Esophagus (tissue), 2 donors: ENCODE results near the gene SYTL2. TPM values are rescaled to one million over a fixed set of nuclear protein-coding genes. Genes with fewer than 3 reads are reported as not detected.
A peak's percentile ranks its signal among the peaks of the same experiment; 100 is the strongest.
"Not testable (repeated sequence)": the region's sequence is repeated elsewhere in the genome, so short reads cannot be mapped to it uniquely, and the experiment has no call there.

ENCODE experiments used
- H3K27ac ChIP-seq, 2 donors: one replicate each; pipeline ENCODE4 v1.5.1; 2013; ENCODE audit warnings: low read depth in 2 of 2, mild to moderate bottlenecking in 2 of 2, inconsistent platforms in 1 of 2, low read length in 1 of 2, moderate library complexity in 1 of 2
- H3K27me3 ChIP-seq, 2 donors: one replicate each; pipeline ENCODE4 v1.6.1; 2013; ENCODE audit warnings: low read length in 2 of 2, control low read depth in 1 of 2, mild to moderate bottlenecking in 1 of 2; ENCODE audit not compliant: insufficient read depth in 2 of 2, control insufficient read depth in 1 of 2
- H3K36me3 ChIP-seq, 2 donors: one replicate each; pipeline ENCODE4 v1.6.1; 2013; ENCODE audit warnings: low read length in 1 of 2; ENCODE audit not compliant: control insufficient read depth in 2 of 2, insufficient read depth in 2 of 2
- H3K4me1 ChIP-seq, 2 donors: one replicate each; pipeline ENCODE4 v1.6.1; 2013; ENCODE audit warnings: low read length in 1 of 2; ENCODE audit not compliant: control insufficient read depth in 2 of 2, insufficient read depth in 2 of 2
- H3K4me3 ChIP-seq, 2 donors: one replicate each; pipeline ENCODE4 v1.5.1; 2013; ENCODE audit warnings: low read length in 2 of 2, mild to moderate bottlenecking in 2 of 2, low read depth in 1 of 2, moderate library complexity in 1 of 2
- H3K9me3 ChIP-seq, 2 donors: one replicate each; pipeline ENCODE4 v1.6.1; 2013; ENCODE audit warnings: mild to moderate bottlenecking in 2 of 2, low read depth in 1 of 2, low read length in 1 of 2, moderate library complexity in 1 of 2; ENCODE audit not compliant: control insufficient read depth in 2 of 2, insufficient read depth in 1 of 2
- WGBS, 2 donors: extraction: QIAGEN DNeasy Blood & Tissue Kit; methylation state at CpG; one replicate each; pipeline ENCODE4 v1.1.7; 2013; 5-methylcytosine and 5-hydroxymethylcytosine counted together
- polyA plus RNA-seq, 2 donors: library from polyadenylated mRNA; stranded (reverse); fragments of 200-250 nt; gene quantifications; one replicate each; pipeline ENCODE4 v1.2.3, GENCODE V29; 2013
- donor health status: healthy with polysubstance abuse.
- donor health status: Bipolar disorder and iron deficiency.

The SYTL2 gene
- polyA plus RNA-seq: 1 to 10 TPM; 3.4 to 5.0 TPM

GRCh38 chr11:85810871-85811611, at the start of gene SYTL2:
TSS of gene SYTL2 (minus strand) at chr11:85811141. CDS start at chr11:85757725, 53,416 bp downstream.
- Histone ChIP-seq H3K9me3 (no peaks in the 10 kb centered on the region), H3K36me3 (no peaks in the 10 kb centered on the region), H3K4me1 (peaks cover 0 to 10% of the 10 kb centered on the region in 2 donors), H3K27me3 (no peaks in the 10 kb centered on the region), H3K27ac (peak within 1 kb of the TSS; percentile 50 to 64), H3K4me3 (peak within 1 kb of the TSS; percentile 51 to 67)
- WGBS, 2 donors: 1% methylated on average over 53 to 72 of the region's 72 CpGs

GRCh38 chr11:85859541-85859940, 48.6 kb upstream of the SYTL2 start:
- not testable (repeated sequence) for H3K4me3 ChIP-seq, H3K27me3 ChIP-seq, H3K9me3 ChIP-seq, H3K36me3 ChIP-seq, H3K4me1 ChIP-seq, H3K27ac ChIP-seq

GRCh38 chr11:85857098-85857497, 46.2 kb upstream of the SYTL2 start:
- Histone ChIP-seq H3K27ac (no peak overlapping the region), H3K4me3 (no peak overlapping the region)
- WGBS, 2 donors: 92 to 95% methylated on average over 10 of the region's 10 CpGs

GRCh38 chr11:85855341-85855656, 44.4 kb upstream of the SYTL2 start, which contains the start of gene CCDC83:
TSS of gene CCDC83 (plus strand) at chr11:85855383. CDS start at chr11:85865124, 9,741 bp downstream.
- Histone ChIP-seq H3K27ac (peak within 1 kb of the TSS; percentile 77 to 80), H3K9me3 (no peaks in the 10 kb centered on the region), H3K36me3 (no peaks in the 10 kb centered on the region), H3K4me1 (no peaks in the 10 kb centered on the region), H3K27me3 (no peaks in the 10 kb centered on the region), H3K4me3 (peak within 1 kb of the TSS; percentile 55 to 57)
- WGBS, 2 donors: 38% methylated on average over 13 of the region's 13 CpGs

More at GRCh38 chr11:85857098-85857497, 46.2 kb upstream of the SYTL2 start:
- Histone ChIP-seq H3K9me3 (no peaks in the 10 kb centered on the region), H3K4me1 (no peaks in the 10 kb centered on the region), H3K36me3 (no peaks in the 10 kb centered on the region), H3K27me3 (no peaks in the 10 kb centered on the region)

- Histone ChIP-seq H3K4me3 (peak overlapping the region; percentile 55 to 57), H3K27me3 (no peaks in the 10 kb centered on the region), H3K9me3 (no peaks in the 10 kb centered on the region), H3K36me3 (no peaks in the 10 kb centered on the region), H3K4me1 (no peaks in the 10 kb centered on the region), H3K27ac (peak overlapping the region; percentile 77 to 80)
- 1% methylated on average over 55 to 62 of the region's 62 CpGs for WGBS, 2 donors
Observed at GRCh38 chr11:85854557-85855340, 43.8 kb upstream of the SYTL2 start.

GRCh38 chr11:85854212-85854556, 43.2 kb upstream of the SYTL2 start:
- Histone ChIP-seq H3K4me1 (no peaks in the 10 kb centered on the region), H3K4me3 (peak overlapping the region; percentile 55 to 57), H3K27ac (peak overlapping the region in 1 of 2 donors; percentile 77), H3K9me3 (no peaks in the 10 kb centered on the region), H3K27me3 (no peaks in the 10 kb centered on the region), H3K36me3 (no peaks in the 10 kb centered on the region)
- 37% methylated on average over 7 of the region's 7 CpGs for WGBS, 2 donors

GRCh38 chr11:85853541-85853940, 42.6 kb upstream of the SYTL2 start:
- H3K9me3 ChIP-seq: not testable (repeated sequence)
- 92 to 95% methylated on average over 6 of the region's 7 CpGs for whole genome bisulfite sequencing, 2 donors

GRCh38 chr11:85852754-85853153, 41.8 kb upstream of the SYTL2 start:
- WGBS, 2 donors: 97% methylated on average over 24 to 33 of the region's 33 CpGs
- not testable (repeated sequence) for H3K4me1 ChIP-seq, H3K36me3 ChIP-seq, H3K27me3 ChIP-seq, H3K4me3 ChIP-seq, H3K27ac ChIP-seq, H3K9me3 ChIP-seq

More at GRCh38 chr11:85853541-85853940, 42.6 kb upstream of the SYTL2 start:
- H3K27me3 ChIP-seq, H3K4me1 ChIP-seq, H3K36me3 ChIP-seq, H3K4me3 ChIP-seq, H3K27ac ChIP-seq: not testable (repeated sequence)

GRCh38 chr11:85848556-85848955, 37.6 kb upstream of the SYTL2 start:
- Histone ChIP-seq H3K4me3 (no peak overlapping the region), H3K27ac (no peak overlapping the region), H3K36me3 (no peaks in the 10 kb centered on the region), H3K9me3 (no peaks in the 10 kb centered on the region), H3K27me3 (no peaks in the 10 kb centered on the region), H3K4me1 (peaks cover 0 to 2% of the 10 kb centered on the region in 2 donors)
- 92 to 93% methylated on average over 2 of the region's 2 CpGs for WGBS, 2 donors
